A549 (cell line): Measurements from ENCODE around the gene SLC25A10.

Experiments used
- CEBPB ChIP-seq, 2 experiments: fragments of >200 bp in 1 of 2; sonication (Bioruptor Twin) in 1 of 2; formaldehyde crosslinking in 1 of 2; IDR thresholded peaks; 2 replicates each; pipeline ENCODE4 v1.6.1; 2012 to 2016
- CTCF ChIP-seq: fragments of >200 bp; sonication (Bioruptor Twin); formaldehyde crosslinking; IDR thresholded peaks from 3 replicates; pipeline ENCODE4 v1.5.1; 2016
- EP300 ChIP-seq, 2 experiments: fragments of >200 bp; sonication (Bioruptor Twin); formaldehyde crosslinking; IDR thresholded peaks; 2 replicates in 1 of 2; 3 replicates in 1 of 2; pipeline ENCODE4 v1.6.1; 2016 to 2017
- HDAC2 ChIP-seq: fragments of 200-600 bp; sonication (generic); IDR thresholded peaks from 2 replicates; pipeline ENCODE4 v1.6.1; 2016
- HOXA7 ChIP-seq: fragments of 250-450 bp; sonication (Bioruptor Pico); IDR thresholded peaks from 2 replicates; pipeline ENCODE4 v1.5.0; 2020; ENCODE audit warnings: mild to moderate bottlenecking, moderate library complexity
- MAX ChIP-seq: IDR thresholded peaks from 2 replicates; pipeline ENCODE4 v1.6.1; 2012
- MYC ChIP-seq: IDR thresholded peaks from 2 replicates; pipeline ENCODE4 v1.6.1; 2012; ENCODE audit warnings: mild to moderate bottlenecking, inconsistent platforms, low read length, improper control_type of control experiment, borderline replicate concordance
- PHF8 ChIP-seq: fragments of 200-600 bp; sonication (generic); IDR thresholded peaks from 2 replicates; pipeline ENCODE4 v1.6.1; 2016; ENCODE audit warnings: low read depth, mild to moderate bottlenecking, antibody characterized with exemption, moderate library complexity, borderline replicate concordance
- POLR2A ChIP-seq: IDR thresholded peaks from 2 replicates; pipeline ENCODE4 v1.6.1; 2012; ENCODE audit warnings: mild to moderate bottlenecking, low read length
- RFX5 ChIP-seq: fragments of 450-650 bp; IDR thresholded peaks from 2 replicates; pipeline ENCODE4 v1.7.1; 2014; ENCODE audit warnings: antibody characterized with exemption, mild to moderate bottlenecking, moderate library complexity
- TF ChIP-seq, protein P1 (sequence below): fragments of >200 bp; sonication (Bioruptor Twin); formaldehyde crosslinking; IDR thresholded peaks from 3 replicates; pipeline ENCODE4 v1.6.1; 2016
- TF ChIP-seq, protein P2 (sequence below): fragments of 450-650 bp; IDR thresholded peaks from 2 replicates; pipeline ENCODE4 v1.6.1; 2014; ENCODE audit warnings: antibody characterized with exemption
- TF ChIP-seq, protein P3 (sequence below): fragments of 200-600 bp; sonication (generic); IDR thresholded peaks from 2 replicates; pipeline ENCODE4 v1.6.1; 2016; ENCODE audit warnings: antibody characterized with exemption, mild to moderate bottlenecking, moderate library complexity

- TF ChIP-seq, protein P1, sequence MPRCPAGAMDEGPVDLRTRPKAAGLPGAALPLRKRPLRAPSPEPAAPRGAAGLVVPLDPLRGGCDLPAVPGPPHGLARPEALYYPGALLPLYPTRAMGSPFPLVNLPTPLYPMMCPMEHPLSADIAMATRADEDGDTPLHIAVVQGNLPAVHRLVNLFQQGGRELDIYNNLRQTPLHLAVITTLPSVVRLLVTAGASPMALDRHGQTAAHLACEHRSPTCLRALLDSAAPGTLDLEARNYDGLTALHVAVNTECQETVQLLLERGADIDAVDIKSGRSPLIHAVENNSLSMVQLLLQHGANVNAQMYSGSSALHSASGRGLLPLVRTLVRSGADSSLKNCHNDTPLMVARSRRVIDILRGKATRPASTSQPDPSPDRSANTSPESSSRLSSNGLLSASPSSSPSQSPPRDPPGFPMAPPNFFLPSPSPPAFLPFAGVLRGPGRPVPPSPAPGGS, result peak; percentile 51; the same call in 2 of the 3 replicates
- peak; percentile 78; the same call in 1 of the 2 replicates for TF ChIP-seq MYC
- TF ChIP-seq POLR2A, result peak; percentile 91
- TF ChIP-seq EP300 (IDR thresholded peaks at IDR 0.05), result no peak; a peak in 1 of 5 replicates
- no peak for TF ChIP-seq CEBPB (IDR thresholded peaks at IDR 0.05)
- TF ChIP-seq HDAC2, result no peak
- no peak for TF ChIP-seq RFX5
- TF ChIP-seq, protein P2, sequence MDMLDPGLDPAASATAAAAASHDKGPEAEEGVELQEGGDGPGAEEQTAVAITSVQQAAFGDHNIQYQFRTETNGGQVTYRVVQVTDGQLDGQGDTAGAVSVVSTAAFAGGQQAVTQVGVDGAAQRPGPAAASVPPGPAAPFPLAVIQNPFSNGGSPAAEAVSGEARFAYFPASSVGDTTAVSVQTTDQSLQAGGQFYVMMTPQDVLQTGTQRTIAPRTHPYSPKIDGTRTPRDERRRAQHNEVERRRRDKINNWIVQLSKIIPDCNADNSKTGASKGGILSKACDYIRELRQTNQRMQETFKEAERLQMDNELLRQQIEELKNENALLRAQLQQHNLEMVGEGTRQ, result no peak
- TF ChIP-seq CTCF, result no peak
- TF ChIP-seq MAX, result peak; percentile 99
- peak; percentile 82 for TF ChIP-seq PHF8
- TF ChIP-seq HOXA7 (CRISPR knock-in tag), result no peak
- TF ChIP-seq, protein P3, sequence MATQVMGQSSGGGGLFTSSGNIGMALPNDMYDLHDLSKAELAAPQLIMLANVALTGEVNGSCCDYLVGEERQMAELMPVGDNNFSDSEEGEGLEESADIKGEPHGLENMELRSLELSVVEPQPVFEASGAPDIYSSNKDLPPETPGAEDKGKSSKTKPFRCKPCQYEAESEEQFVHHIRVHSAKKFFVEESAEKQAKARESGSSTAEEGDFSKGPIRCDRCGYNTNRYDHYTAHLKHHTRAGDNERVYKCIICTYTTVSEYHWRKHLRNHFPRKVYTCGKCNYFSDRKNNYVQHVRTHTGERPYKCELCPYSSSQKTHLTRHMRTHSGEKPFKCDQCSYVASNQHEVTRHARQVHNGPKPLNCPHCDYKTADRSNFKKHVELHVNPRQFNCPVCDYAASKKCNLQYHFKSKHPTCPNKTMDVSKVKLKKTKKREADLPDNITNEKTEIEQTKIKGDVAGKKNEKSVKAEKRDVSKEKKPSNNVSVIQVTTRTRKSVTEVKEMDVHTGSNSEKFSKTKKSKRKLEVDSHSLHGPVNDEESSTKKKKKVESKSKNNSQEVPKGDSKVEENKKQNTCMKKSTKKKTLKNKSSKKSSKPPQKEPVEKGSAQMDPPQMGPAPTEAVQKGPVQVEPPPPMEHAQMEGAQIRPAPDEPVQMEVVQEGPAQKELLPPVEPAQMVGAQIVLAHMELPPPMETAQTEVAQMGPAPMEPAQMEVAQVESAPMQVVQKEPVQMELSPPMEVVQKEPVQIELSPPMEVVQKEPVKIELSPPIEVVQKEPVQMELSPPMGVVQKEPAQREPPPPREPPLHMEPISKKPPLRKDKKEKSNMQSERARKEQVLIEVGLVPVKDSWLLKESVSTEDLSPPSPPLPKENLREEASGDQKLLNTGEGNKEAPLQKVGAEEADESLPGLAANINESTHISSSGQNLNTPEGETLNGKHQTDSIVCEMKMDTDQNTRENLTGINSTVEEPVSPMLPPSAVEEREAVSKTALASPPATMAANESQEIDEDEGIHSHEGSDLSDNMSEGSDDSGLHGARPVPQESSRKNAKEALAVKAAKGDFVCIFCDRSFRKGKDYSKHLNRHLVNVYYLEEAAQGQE, result peak; percentile 83
Observed at GRCh38 chr17:81702934-81703746, 8.9 kb upstream of the SLC25A10 start, which contains the start of gene MRPL12.
